ENCODE measurements around the gene MAP3K5.

The MAP3K5 gene

GRCh38 chr6:136566007-136566487 is 226.2 kb downstream of the MAP3K5 start:
- DNase-seq = no peak

GRCh38 chr6:136564180-136564579 is 228.1 kb downstream of the MAP3K5 start:
- no peak for DNase-seq

GRCh38 chr6:136563386-136564152 is 228.7 kb downstream of the MAP3K5 start:
- DNase-seq = no peak

GRCh38 chr6:136562211-136562610 is 230.1 kb downstream of the MAP3K5 start:
- DNase-seq = no peak

- DNase-seq = no peak
Measured at GRCh38 chr6:136553166-136553787, 239.0 kb downstream of the MAP3K5 start.

- DNase-seq = no peak
Measured at GRCh38 chr6:136552054-136552453, 240.2 kb downstream of the MAP3K5 start.

GRCh38 chr6:136551103-136551502 is 241.2 kb downstream of the MAP3K5 start:
- no peak for DNase-seq

GRCh38 chr6:136550330-136551071 is 241.8 kb downstream of the MAP3K5 start, which contains the start of gene MAP7:
MAP7 (minus strand) TSS chr6:136550422; CDS start chr6:136550408, 14 bp downstream.
- DNase-seq = peak in 1 of 2 experiments; percentile 30

- no peak for DNase-seq
Measured at GRCh38 chr6:136550045-136550329, 242.3 kb downstream of the MAP3K5 start.

- peak in 1 of 2 experiments; percentile 20 for DNase-seq
Measured at GRCh38 chr6:136549300-136550044, 242.8 kb downstream of the MAP3K5 start.

- DNase-seq = no peak
Measured at GRCh38 chr6:136548582-136549299, 243.5 kb downstream of the MAP3K5 start.

GRCh38 chr6:136547871-136548270 is 244.4 kb downstream of the MAP3K5 start:
- DNase-seq = no peak

GRCh38 chr6:136547336-136547735 is 244.9 kb downstream of the MAP3K5 start:
- peak; percentile 5 to 32 for DNase-seq

- no peak for DNase-seq
Measured at GRCh38 chr6:136546331-136546730, 245.9 kb downstream of the MAP3K5 start.

- DNase-seq = no peak
Measured at GRCh38 chr6:136544326-136544725, 248.0 kb downstream of the MAP3K5 start.

- DNase-seq = no peak
Measured at GRCh38 chr6:136541395-136541794, 250.9 kb downstream of the MAP3K5 start.

- no peak for DNase-seq
Measured at GRCh38 chr6:136539967-136540652, 252.2 kb downstream of the MAP3K5 start.

GRCh38 chr6:136538836-136539235 is 253.4 kb downstream of the MAP3K5 start:
- DNase-seq = no peak

GRCh38 chr6:136535880-136536650 is 256.2 kb downstream of the MAP3K5 start:
- no peak for DNase-seq

GRCh38 chr6:136535017-136535765 is 257.1 kb downstream of the MAP3K5 start:
- no peak for DNase-seq
